GM18505 (cell line): Measurements from ENCODE around the gene TAF6.

Source experiments
- ATAC-seq: cut with Tn5 transposase; IDR thresholded peaks from one replicate; pipeline ENCODE4 v1.9.1; 2021; ENCODE audit not compliant: unreplicated experiment
- POLR2A ChIP-seq: IDR thresholded peaks from 4 replicates; pipeline ENCODE4 v1.6.1; 2011; ENCODE audit warnings: borderline replicate concordance; ENCODE audit not compliant: insufficient read depth, insufficient read length; ENCODE audit errors: extremely low read depth

The TAF6 gene

DNA sequence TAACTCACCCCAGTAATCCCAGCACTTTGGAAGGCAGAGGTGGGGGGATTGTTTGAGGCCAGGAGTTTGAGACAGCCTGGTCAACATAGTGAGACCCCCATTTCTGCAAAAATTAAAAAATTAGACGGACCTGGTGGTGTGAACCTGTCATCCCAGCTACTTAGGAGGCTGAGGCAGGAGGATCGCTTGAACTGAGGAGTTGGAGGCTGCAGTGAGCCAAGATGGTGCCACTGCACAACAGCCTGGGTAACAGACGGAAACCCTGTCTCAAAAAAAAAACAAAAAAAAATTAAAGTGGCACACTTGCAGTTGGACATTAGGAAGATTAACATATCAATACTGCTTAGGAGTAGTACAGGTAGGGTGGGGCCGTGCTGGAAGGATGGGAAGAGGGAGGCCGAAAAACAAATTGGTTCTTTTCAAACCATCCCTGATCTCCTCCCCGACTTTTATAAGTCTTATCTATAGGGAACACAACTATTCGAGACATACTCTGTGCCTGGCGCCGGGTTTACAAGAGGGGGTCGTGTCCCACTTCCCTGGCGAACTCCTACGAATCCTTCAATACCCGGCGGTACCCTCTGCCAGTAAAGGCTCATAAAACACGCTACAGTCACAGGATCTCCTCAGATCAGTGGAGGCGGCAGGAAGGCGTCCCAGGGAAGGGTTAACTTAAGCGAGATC lies 628 bp downstream of the TAF6 start:
- no peak for ATAC-seq
- no peak for TF ChIP-seq POLR2A

DNA sequence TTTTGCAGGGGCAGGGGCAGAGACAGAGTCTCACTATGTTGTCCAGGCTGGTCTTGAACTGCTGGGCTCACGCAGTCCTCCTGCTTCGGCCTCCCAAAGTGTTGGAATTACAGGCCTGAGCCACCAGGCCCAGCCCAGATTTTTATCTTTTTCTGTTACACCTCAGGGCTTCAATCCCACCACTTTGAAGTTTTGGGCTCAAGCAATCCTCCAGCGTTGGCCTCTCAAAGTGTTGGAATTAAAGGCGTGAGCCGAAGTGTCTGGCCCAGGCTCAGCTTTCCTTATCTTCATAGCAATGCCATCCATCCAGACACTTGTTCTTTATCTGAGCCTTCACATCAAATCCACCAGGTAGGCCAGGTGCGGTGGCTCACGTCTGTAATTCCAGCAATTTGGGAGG lies 4.1 kb downstream of the TAF6 start:
- no peak for ATAC-seq

DNA sequence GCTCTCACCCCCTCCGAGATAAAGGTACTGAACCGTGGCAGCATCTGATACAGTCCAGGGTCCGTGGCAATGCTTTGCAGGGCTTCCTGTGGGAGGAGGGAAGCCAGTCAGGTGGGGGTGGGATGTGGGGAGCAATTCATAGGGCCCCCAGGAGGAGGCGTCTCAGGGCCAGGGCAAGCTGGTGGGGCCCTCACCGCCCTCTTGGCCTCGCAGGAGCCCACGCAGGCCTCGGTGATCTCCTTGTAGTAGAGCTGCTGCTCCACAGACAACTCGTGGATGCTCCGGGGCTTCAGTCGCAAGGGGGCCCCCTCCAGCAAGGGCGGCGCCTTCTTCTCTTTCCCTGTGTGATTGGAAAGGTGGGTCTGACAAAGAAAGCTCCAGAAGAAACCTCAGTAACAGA lies 7.2 kb downstream of the TAF6 start:
- TF ChIP-seq POLR2A: no peak
- no peak for ATAC-seq

More for the DNA sequence above, 4.1 kb downstream of the TAF6 start:
- TF ChIP-seq POLR2A: no peak

DNA sequence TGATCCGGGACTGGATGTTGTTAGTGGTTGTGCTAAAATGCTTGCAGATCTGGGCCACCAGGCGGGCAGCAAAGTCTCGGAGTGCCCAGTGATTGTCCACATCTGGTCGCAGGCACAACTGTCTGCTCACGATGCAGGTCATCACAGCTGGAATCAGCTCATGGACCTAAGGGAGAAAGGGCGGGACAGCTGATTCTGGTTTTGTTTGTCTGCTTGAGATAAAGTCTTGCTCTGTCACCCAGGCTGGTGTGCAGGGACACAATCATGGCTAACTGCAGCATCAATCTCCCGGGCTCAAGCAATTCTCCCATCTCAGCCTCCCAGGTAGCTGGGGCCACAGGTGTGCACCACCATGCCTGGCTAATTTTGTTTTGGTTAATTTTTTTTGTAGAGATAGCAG lies 8.0 kb downstream of the TAF6 start:
- TF ChIP-seq POLR2A: no peak
- no peak for ATAC-seq

DNA sequence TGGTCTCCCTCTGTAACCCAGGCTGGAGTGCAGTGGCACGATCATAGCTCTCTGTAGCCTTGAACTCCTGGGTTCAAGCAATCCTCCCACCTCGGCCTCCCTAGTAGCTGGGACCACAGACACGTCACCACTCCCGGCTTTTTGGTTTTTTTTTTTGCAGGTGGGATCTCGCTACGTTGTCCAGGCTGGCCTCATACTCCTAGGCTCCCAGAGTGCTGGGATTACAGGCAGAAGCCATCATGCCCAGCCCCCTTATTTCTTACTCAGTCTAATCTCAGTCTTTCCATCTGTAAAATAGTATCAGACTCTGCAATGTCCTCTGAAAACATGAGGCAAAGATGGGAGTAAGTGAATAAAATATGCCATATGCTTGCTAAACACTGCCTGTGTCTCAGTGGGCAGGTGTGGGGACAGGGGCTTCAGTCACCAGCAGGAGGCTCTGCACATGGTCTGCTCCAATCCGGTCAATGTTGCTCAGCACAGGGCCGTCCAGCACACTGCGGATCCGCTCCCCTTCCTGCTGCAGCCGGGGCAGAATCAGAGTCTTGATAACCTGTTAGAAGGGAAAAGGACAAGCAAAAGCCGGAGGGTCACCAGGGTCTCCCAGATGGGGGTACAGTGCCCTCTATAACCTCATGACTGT lies 9.5 kb downstream of the TAF6 start:
- TF ChIP-seq POLR2A: no peak
- no peak for ATAC-seq

DNA sequence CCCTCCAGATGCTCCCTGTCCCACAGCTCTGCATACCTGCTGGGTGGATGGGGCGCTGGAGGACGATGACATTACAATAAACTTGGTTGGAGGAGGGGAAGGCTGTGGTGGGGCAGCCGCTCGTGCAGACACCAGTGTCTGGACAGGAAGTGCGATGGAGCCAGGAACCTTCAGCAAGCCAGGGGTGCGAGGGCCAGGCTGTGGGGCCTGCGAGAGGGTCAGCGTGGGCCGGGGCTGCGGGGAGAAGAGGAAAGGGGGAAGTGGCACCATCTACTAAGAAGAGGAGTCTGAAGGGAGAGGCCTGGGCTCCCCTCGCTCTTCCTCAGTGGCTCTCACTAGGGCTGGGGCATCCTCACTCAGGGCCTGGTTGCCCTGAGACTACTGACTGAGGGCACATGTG lies 11.3 kb downstream of the TAF6 start:
- TF ChIP-seq POLR2A: no peak
- ATAC-seq: no peak

DNA sequence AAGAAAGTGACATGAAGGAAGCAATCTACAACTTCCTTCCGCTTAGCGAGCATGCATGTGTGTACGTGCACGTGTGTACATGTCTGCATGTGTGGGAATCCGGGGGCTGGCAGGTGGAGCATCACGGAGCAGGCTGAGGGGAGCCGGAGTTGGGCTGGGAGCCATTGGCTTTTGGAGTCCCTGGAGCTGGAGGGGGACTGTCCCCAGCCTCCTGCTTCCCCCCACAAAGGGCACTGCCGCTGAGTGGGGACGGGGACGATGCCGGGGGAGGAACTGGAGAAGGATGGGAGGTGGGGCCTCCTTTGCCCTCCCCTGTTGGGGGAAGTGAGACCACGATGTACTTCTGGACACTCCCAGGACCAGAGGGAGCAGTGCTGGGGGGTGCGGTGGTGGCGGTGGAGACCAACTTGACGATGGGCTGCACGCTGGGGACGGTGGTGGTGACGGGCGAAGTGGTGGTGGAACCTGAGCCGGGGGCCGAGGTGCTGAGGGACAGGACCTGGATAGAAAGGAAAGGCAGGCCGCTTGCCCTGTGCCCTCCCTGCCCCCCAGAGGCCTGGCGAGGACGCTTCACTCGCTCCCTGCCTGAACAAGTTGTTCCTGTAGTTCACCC lies 11.9 kb downstream of the TAF6 start:
- TF ChIP-seq POLR2A: no peak
- no peak for ATAC-seq

DNA sequence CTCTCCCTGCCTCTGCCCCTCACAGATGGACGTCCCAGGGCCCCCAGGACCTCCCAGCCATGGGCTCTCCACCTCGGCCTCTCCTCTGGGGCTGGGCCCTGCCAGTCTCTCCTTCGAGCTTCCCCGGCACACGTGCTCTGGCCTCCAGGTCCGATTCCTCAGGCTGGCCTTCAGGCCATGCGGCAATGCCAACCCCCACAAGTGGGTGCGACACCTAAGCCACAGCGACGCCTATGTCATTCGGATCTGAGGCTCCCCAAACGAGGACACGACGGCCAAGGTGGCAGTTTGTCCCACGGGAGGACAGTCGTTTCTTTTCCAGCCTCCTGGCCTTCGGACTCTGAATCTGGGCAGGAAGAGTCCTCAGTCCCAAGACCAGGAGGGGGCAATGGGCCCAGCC lies 12.5 kb downstream of the TAF6 start:
- ATAC-seq: no peak
- TF ChIP-seq POLR2A: no peak

DNA sequence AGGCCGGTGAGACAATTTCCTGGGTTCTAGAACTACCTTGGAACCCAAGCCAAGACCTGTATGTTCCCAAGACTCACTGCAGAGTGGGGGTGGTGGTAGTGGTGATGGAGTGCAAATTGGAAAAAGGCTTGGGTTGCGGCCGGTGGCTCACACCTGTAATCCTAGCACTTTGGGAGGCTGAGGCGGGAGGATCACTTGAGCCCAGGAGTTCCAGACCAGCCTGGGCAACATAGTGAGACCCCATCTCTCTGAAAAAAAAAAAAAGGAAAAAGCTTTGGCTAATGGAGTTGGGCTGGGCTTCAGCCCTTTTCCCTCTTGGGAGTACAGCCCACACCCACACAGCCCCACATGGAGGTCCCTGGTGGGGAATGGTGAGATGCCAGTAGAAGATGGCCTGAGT lies 13.6 kb downstream of the TAF6 start:
- ATAC-seq: no peak
- TF ChIP-seq POLR2A: no peak

DNA sequence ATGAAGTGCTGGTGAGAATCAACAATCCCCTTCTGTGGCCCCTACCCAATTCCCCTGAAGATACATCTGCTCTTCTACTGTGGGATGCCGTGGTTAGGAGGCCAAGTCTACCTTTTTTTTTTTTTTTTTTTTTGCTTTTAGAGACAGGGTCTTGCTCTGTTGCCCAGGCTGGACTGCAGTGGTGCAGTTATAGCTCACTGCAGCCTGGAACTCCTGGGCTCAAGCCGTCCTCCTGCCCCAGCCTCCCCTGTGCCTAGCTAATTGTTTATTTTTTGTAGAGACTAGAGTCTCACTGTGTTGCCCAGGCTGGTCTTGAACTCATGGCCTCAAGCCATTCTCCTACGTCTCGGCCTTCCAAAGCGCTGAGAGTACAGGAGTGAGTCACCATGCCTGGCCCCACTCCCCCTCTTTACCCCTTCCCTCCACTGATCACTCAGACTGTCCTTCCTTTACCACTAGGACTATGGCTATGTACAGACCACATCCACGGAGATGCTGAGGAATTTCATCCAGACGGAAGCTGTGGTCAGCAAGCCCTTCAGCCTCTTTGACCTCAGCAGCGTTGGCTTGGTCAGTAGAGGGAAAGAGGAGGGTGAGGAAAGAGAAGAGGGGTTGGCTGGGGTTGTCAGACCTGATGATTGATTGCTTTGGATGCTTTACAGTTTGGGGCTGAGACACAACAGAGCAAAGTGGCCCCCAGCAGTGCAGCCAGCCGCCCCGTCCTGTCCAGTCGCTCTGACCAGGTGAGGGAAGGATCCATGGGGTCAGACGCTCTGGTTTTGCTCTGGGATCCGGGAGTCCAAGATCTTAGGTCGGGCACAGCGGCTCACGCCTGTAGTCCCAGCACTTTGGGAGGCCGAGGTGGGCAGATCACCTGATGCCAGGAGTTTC lies 16.0 kb downstream of the TAF6 start:
- ATAC-seq: no peak

DNA sequence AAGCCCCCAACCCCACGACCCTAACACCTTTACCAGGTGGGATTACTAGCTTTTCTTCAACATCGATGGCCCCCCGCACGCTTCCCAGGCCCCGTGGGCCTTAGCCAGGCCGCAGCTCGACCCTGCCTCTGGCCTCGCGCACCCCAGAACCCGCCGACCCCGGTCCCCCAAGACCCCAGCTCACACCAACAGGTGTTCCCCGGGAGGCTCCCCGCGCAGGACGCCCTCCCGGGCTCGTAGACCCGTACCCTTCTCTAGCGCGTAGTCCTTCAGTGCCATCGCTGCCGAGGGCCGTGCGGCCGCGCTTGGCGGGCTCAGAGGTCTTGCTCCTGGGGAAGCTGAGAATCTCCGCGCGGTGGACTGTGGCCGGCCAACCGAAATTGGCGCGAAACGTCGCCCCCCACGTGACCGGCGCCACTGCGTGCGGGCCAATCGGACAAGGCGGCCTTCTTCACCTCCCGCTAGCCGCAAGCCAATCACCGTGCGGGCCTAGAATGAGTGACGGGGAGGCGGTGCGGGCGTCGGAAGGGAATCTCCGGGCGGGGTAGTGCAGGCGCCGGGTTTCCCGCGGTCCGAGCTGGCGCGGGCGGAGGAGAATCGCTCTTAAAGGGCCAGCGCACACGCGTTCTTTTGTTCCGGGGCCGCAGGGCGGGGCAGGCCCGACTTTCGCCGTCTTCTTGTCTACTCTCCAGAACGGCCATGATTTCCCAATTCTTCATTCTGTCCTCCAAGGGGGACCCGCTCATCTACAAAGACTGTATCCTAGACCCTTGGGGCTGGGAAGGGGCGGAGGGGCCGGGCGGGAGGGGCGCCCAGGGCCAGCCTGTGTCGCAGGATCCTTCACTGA lies 17.9 kb downstream of the TAF6 start, which contains the start of the genes AP4M1 and MCM7:
Gene AP4M1, plus strand, starts transcription at position 628 of the 847 bp plus-strand sequence. Its CDS starts 72 bp downstream, at position 700.
Gene MCM7, minus strand, starts transcription at position 382 of the 847 bp plus-strand sequence. Its CDS starts 103 bp downstream, at position 279.
- peak; percentile 82 for ATAC-seq
- peak; percentile 53 for TF ChIP-seq POLR2A

More for the DNA sequence above, 16.0 kb downstream of the TAF6 start:
- no peak for TF ChIP-seq POLR2A

DNA sequence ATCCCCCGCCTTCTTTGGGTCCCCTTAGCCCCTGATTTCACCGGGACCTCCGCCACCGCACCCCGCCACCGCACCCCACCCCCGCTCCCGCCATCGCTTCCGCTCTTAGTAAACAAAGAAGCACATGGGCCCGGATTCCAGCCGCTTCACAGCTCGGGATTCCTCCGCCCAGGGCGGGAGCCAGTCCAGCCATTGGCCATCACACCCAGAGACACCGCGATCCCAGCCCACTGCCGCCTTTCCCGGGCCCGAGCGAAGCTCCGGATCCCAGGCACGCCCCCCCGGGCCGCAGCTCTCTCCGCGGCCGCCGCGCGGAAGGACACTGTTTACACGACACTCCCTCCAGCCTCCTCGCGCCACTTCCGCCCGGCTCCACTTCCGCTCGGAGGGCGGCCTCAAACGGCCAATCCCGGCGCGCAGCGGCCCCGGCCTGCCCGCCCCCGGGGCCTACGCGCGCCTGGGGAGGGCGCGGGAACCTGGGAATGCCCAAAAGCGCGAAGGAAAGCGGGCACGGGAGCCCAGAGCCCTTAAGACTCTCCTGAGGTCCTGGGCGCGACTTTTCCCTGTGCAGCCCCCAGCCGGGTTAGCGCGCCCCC lies 18.6 kb downstream of the TAF6 start:
- TF ChIP-seq POLR2A: peak; percentile 7
- peak; percentile 64 for ATAC-seq
